D721Med (cell line): ENCODE results near the gene TMEM238L.

Experiments
- DNase-seq: peaks from one replicate; pipeline ENCODE4 v3.0.0; 2011; ENCODE audit warnings: low spot score; ENCODE audit not compliant: insufficient read length
- FAIRE-seq: peaks from 2 replicates; lab custom pipeline; 2011; peaks lifted over from hg19 to GRCh38; lab: Jason Lieb, UNC
- TF ChIP-seq, protein P1 (sequence below): IDR thresholded peaks from 2 replicates; pipeline ENCODE4 v1.5.1; 2012; ENCODE audit warnings: mild to moderate bottlenecking, control low read depth; ENCODE audit not compliant: insufficient read depth; ENCODE audit errors: missing control alignments

TMEM238L gene

DNA sequence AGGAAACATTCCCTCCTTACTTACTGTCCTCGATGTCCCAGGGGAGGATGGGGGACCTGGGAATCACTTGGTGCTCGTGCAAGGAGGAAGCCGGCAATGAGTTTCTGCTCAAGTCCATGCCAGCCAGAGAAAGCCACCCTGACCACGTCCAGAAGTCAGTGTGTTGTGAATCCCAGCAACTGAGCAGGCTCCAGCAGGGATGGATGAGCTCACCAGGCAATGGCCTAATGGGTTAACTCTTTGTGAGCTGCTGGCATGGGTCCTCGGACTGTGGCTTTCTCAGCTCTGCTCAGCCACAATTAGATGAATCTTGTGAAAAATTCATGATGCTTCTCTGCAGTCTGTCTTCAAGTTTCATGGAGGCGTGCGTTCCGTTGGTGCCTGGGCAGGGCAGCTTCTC is 34.0 kb upstream of the TMEM238L start, which contains the start of gene PIRT:
PIRT (minus strand) TSS at position 167 of the 400 bp plus-strand sequence. CDS start 12,442 bp downstream, outside the sequence.
- TF ChIP-seq, protein P1, sequence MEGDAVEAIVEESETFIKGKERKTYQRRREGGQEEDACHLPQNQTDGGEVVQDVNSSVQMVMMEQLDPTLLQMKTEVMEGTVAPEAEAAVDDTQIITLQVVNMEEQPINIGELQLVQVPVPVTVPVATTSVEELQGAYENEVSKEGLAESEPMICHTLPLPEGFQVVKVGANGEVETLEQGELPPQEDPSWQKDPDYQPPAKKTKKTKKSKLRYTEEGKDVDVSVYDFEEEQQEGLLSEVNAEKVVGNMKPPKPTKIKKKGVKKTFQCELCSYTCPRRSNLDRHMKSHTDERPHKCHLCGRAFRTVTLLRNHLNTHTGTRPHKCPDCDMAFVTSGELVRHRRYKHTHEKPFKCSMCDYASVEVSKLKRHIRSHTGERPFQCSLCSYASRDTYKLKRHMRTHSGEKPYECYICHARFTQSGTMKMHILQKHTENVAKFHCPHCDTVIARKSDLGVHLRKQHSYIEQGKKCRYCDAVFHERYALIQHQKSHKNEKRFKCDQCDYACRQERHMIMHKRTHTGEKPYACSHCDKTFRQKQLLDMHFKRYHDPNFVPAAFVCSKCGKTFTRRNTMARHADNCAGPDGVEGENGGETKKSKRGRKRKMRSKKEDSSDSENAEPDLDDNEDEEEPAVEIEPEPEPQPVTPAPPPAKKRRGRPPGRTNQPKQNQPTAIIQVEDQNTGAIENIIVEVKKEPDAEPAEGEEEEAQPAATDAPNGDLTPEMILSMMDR = no peak
- FAIRE-seq = no peak
- DNase-seq = no peak

DNA sequence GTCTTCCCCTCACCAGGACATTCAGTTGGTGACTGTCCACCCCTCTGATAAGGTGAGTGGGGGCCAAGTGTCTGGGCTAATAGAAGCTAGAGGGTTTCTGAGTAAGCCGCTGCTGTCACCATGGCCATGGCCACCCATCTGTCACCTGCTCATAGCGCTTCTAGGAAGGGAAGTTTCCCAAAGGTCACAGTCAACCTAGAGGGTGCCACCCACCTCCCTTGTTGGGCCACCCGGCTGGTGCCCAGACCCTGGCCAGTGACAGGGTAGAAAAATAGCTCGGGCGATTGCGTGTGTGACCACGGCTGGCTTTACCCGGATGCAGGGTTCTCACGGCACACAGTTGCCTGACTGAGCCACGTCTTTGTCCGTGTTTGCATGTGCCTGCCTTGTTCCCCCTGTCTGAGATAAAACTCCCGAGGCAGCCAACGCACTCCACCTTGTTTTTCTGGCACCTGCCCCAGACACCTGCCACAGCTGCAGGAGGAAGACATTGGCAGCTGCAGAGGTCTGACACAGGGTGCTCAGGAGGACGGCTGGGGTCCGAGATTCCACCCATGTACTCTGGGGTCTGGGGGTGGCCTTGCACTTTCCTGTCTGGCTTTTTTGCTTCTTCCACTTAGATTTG is 33.2 kb upstream of the TMEM238L start:
- TF ChIP-seq, protein P1 = no peak
- DNase-seq (no peak), FAIRE-seq (no peak)

DNA sequence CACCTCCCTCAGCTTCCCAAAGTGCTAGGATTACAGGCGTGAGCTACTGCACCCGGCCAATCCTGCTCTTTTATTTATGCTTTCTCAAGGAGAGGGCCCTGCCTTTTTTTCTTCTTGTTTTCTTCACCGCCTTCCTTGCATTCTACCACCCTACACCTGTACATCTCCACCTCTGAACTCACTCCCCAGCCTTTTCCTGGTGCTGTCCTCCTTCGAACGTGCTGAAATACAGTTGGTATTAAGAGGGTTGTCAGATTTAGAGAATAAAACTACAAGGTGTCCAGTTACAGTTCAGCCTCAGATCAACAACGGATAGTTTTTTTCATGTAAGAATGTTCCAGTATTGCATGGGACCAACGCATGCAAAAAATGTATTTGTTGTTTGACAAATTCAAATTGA is 32.2 kb upstream of the TMEM238L start:
- TF ChIP-seq, protein P1 = no peak
- DNase-seq = no peak
- FAIRE-seq = no peak

DNA sequence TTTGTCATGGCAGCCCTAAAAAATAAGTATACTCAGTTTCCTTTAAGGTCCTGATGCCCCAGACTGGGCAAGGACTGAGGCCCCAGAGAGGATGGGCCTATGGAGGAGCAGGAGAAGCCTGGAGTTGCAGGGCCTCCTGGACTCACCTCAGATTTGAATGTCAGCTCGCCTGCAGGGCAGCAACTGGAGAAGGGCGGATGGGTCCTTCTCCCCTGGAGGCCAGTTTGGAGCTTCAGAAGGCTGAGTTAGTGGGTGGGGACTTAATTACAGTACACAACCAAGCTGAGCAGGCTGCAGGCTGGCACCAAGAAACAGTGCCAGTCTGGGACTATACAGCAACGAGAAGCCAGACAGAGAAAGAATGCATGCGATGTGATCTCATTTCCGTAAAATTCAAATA is 27.8 kb upstream of the TMEM238L start:
- TF ChIP-seq, protein P1 = no peak
- no peak for FAIRE-seq
- DNase-seq = no peak

DNA sequence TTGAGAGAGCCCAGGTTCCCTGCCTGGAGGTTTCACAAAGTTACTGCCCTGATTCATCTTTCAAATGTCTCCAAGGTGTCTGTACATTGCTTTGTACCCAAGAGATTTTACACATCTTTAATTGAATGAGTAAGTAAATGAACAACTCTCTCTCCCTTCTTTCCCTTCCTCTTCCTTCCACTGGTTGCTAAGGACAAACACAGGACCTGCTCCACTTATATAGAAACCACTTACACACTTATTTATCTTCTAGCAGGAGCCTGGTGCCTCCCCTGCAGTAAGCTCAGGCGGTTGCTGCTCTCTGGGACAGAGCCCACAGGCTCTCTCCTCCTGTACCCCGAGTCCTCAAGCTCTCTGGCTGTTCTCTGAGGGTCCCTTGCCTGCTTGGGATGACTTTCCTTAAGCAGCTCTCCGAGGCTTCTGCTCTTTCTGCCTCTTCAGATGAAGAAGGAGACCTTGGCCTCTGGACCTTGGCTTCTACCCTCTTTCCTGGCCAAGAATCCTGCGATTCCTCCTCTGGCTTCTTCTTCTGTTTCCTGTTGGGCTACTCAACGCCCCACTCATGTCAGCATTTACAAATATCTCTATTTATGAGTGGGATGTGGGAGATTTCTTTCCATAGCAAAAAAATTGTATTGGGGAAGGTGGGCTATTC is 24.1 kb upstream of the TMEM238L start:
- FAIRE-seq (no peak), DNase-seq (no peak)
- TF ChIP-seq, protein P1 = no peak

DNA sequence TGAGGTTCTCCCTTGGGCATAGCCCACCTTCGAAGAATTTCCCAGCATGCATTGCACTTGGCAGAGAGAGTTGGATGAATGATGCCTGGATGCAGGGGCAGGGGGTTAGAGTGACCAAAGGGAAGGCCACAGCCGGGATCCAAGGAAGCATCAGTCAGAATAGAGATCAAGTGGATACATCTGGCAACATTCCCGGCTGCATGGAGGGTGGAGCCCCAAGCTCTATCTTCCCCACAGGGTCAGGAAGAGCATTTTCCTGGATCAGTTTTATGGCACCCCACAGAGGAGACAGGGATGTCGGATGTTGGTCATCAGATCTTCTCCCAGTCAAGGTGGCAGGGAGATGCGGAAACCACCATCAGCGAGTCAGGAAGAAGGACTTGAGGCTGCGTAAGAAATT is 21.0 kb upstream of the TMEM238L start:
- TF ChIP-seq, protein P1 = no peak
- DNase-seq = no peak
- no peak for FAIRE-seq

DNA sequence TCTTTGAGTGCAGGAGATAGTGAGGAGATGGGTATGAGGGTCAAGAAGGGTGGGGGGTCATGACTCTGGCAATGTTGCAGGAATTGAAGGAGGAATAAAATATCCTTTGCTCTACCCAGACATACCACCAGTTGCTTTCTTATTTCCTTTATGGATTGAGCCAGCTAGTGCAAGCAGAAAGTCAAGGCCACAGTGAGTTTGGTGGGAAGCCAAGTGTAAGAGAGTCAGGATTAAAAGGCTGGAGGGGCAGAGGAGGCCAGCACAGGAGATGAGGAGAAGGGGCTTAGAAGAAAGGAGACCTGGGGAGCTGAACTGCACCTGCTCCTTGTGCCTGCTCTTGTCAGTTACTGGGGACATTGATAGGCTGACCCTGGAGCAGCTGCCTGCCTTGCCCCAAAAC is 17.9 kb upstream of the TMEM238L start:
- DNase-seq (no peak), FAIRE-seq (no peak)
- TF ChIP-seq, protein P1 = no peak
